Amygdala (tissue), 56 donors: Measurements from ENCODE around the gene TMEM187.

Source experiments
- DNase-seq, 56 donors: peaks; one replicate each; lab custom pipeline; 2025; lab: John Stamatoyannopoulos, UW

Gene TMEM187

GRCh38 chrX:154015581-154016264 is 43.2 kb downstream of the TMEM187 start:
- DNase-seq: no peak

- no peak for DNase-seq
Observed at GRCh38 chrX:154016366-154017076, 44.0 kb downstream of the TMEM187 start.

GRCh38 chrX:154017766-154018517 is 45.4 kb downstream of the TMEM187 start:
- no peak for DNase-seq

GRCh38 chrX:154018518-154019060 is 46.0 kb downstream of the TMEM187 start:
- no peak for DNase-seq

GRCh38 chrX:154019061-154019621 is 46.6 kb downstream of the TMEM187 start:
- no peak for DNase-seq

GRCh38 chrX:154019633-154020528 is 47.3 kb downstream of the TMEM187 start, which contains the start of gene IRAK1:
Gene IRAK1, minus strand, starts transcription at chrX:154019902. Its CDS starts 90 bp downstream, at chrX:154019812.
- DNase-seq: peak in 23 of 56 donors; percentile 3 to 65 (median 20)

- DNase-seq: no peak
Observed at GRCh38 chrX:154020536-154021115, 48.1 kb downstream of the TMEM187 start.

GRCh38 chrX:154021131-154021611 is 48.6 kb downstream of the TMEM187 start:
- no peak for DNase-seq

GRCh38 chrX:154022108-154022507 is 49.6 kb downstream of the TMEM187 start:
- DNase-seq: no peak

GRCh38 chrX:154023276-154024000 is 50.9 kb downstream of the TMEM187 start:
- no peak for DNase-seq

- no peak for DNase-seq
Observed at GRCh38 chrX:154024271-154024670, 51.7 kb downstream of the TMEM187 start.

- no peak for DNase-seq
Observed at GRCh38 chrX:154025230-154025629, 52.7 kb downstream of the TMEM187 start.

GRCh38 chrX:154026136-154027021 is 53.8 kb downstream of the TMEM187 start:
- DNase-seq: no peak

GRCh38 chrX:154027022-154027402 is 54.5 kb downstream of the TMEM187 start:
- no peak for DNase-seq

- no peak for DNase-seq
Observed at GRCh38 chrX:154027986-154028385, 55.4 kb downstream of the TMEM187 start.

- no peak for DNase-seq
Observed at GRCh38 chrX:154028502-154029184, 56.1 kb downstream of the TMEM187 start.

GRCh38 chrX:154029439-154029838 is 56.9 kb downstream of the TMEM187 start:
- no peak for DNase-seq
